ENCODE measurements around the gene TF. TPM values are rescaled to one million over a fixed set of nuclear protein-coding genes. Genes with fewer than 3 reads are reported as not detected.

Gene TF
- total RNA-seq, 1 experiment from 2014 or later: 0.09 TPM

DNA sequence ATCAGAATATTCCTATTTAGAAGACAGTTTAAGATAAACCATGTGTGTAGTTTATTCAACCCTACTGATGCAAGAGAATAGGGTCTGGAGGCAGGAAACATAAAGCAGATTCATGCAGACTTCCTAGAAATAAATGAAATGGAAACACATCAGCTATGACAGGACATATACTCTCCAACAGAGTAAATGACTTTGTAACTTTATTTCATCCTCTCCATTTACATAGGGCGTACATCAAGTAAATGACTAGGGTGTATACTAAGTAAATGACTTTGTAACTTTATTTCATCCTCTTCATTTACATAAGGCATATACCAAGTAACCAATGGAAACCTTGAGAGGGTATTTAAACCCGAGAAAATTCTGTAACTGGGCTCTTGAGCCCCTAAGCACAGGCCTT, 41.8 kb downstream of the TF start:
- Histone ChIP-seq H3K4me2 (ENCODE audit: insufficient read depth, insufficient read length, low read length) (no peak overlapping the region), H3K79me1 (ENCODE audit: insufficient read depth, low read depth, low read length, poor library complexity, severe bottlenecking) (no peaks in the 10 kb centered on the region)
- no peak for DNase-seq

More for the DNA sequence above, 41.8 kb downstream of the TF start:
- Histone ChIP-seq H3K4ac (ENCODE audit: low read depth, low read length) (no peak overlapping the region), H3K27me3 (ENCODE audit: insufficient read depth, low read length) (no peaks in the 10 kb centered on the region), H3K4me1 (ENCODE audit: insufficient read depth, low read length) (no peaks in the 10 kb centered on the region), H2AFZ (ENCODE audit: low read length) (no peak overlapping the region), H3K9ac (ENCODE audit: extremely low read depth, insufficient read length, low read length) (no peak overlapping the region), H3K18ac (ENCODE audit: insufficient read length, low read depth, low read length) (no peak overlapping the region), H4K8ac (replicated peaks; ENCODE audit: insufficient read length, low read depth, low read length) (no peak overlapping the region), H3T11ph (ENCODE audit: low read length) (no peak overlapping the region), H2BK12ac (ENCODE audit: insufficient read length, low read depth, low read length) (no peak overlapping the region), H4K5ac (ENCODE audit: insufficient read length, low read depth, low read length) (no peak overlapping the region), H3K23ac (ENCODE audit: insufficient read length, low read depth, low read length) (no peak overlapping the region), H2AK5ac (ENCODE audit: insufficient read length, low read length) (no peak overlapping the region), H3K23me2 (ENCODE audit: insufficient read length, low read depth, low read length, poor library complexity, severe bottlenecking) (no peaks in the 10 kb centered on the region), H3K27ac (ENCODE audit: insufficient read length, low read depth, low read length) (no peak overlapping the region), H2BK5ac (ENCODE audit: insufficient read length, low read length) (no peak overlapping the region), H3K56ac (ENCODE audit: insufficient read length, low read depth, low read length) (no peak overlapping the region), H4K20me1 (ENCODE audit: control insufficient read depth, insufficient read depth, insufficient read length) (no peaks in the 10 kb centered on the region), H3K79me2 (ENCODE audit: insufficient read depth, low read length) (no peaks in the 10 kb centered on the region; the same call in 1 of the 2 replicates), H3K14ac (ENCODE audit: insufficient read depth, low read length) (no peak overlapping the region), H3K9me3 (ENCODE audit: control insufficient read depth, low read depth, low read length) (peaks cover 6% of the 10 kb centered on the region), H2BK20ac (ENCODE audit: low read depth, low read length, poor library complexity, severe bottlenecking) (no peak overlapping the region), H2BK15ac (ENCODE audit: low read depth, low read length) (no peak overlapping the region), H2BK120ac (ENCODE audit: low read depth, low read length, poor library complexity, severe bottlenecking) (no peak overlapping the region), H4K91ac (ENCODE audit: insufficient read length, low read depth, low read length) (no peak overlapping the region)
- H3K36me3 Mint-ChIP-seq (ENCODE audit: insufficient read depth in 1 of 3, low read depth in 3 of 3): peaks cover 9 to 26% (median 10%) of the 10 kb centered on the region in 3 experiments
- no peak overlapping the region for H3K4me3 Mint-ChIP-seq
- no peak overlapping the region for H3K27ac Mint-ChIP-seq
- no CpG with 5 or more reads among the region's 2 CpGs for WGBS (ENCODE audit: extremely low coverage, insufficient read length, low lambda C conversion rate)
- H3K4me1 Mint-ChIP-seq: no peaks in the 10 kb centered on the region
- no peaks in the 10 kb centered on the region for H3K27me3 Mint-ChIP-seq (ENCODE audit: low read depth)
- no peak for TF ChIP-seq CTCF (conservative IDR thresholded peaks at IDR 0.05)
- peaks cover 46% of the 10 kb centered on the region in 2 experiments for H3K9me3 Mint-ChIP-seq

All from H9 (cell line).